Stimulated activated CD4-positive, alpha-beta T cell treated with anti-CD3 and anti-CD28 coated beads, Interleukin-1b, Interleukin-23, amount 100 ng/mL, for 48 hours (primary cell): ENCODE results near the gene ABCC8.

ENCODE experiments used
- DNase-seq: peaks from one replicate; pipeline ENCODE4 v3.0.0-alpha.2; 2020

The ABCC8 gene

GRCh38 chr11:17423533-17424310 is 52.9 kb downstream of the ABCC8 start:
- DNase-seq = no peak

- no peak for DNase-seq
These were observed 54.9 kb downstream of the ABCC8 start for GRCh38 chr11:17421781-17422180.

- no peak for DNase-seq
These were observed 58.1 kb downstream of the ABCC8 start for GRCh38 chr11:17418444-17419081.

- DNase-seq = no peak
These were observed 60.2 kb downstream of the ABCC8 start for GRCh38 chr11:17416492-17416891.

- DNase-seq = no peak
These were observed 61.0 kb downstream of the ABCC8 start for GRCh38 chr11:17415523-17416104.

- DNase-seq = no peak
These were observed 61.7 kb downstream of the ABCC8 start for GRCh38 chr11:17414992-17415391.

GRCh38 chr11:17414317-17414737 is 62.3 kb downstream of the ABCC8 start:
- DNase-seq = no peak

GRCh38 chr11:17413414-17414316 is 63.0 kb downstream of the ABCC8 start:
- DNase-seq = no peak

GRCh38 chr11:17412488-17413180 is 64.0 kb downstream of the ABCC8 start:
- DNase-seq = no peak

GRCh38 chr11:17411418-17411817 is 65.2 kb downstream of the ABCC8 start:
- no peak for DNase-seq

GRCh38 chr11:17410606-17411379 is 65.9 kb downstream of the ABCC8 start:
- DNase-seq = no peak

- no peak for DNase-seq
These were observed 68.0 kb downstream of the ABCC8 start for GRCh38 chr11:17408641-17409040.

- DNase-seq = no peak
These were observed 68.6 kb downstream of the ABCC8 start for GRCh38 chr11:17408026-17408425.

GRCh38 chr11:17407575-17407974 is 69.1 kb downstream of the ABCC8 start:
- no peak for DNase-seq

GRCh38 chr11:17406818-17407149 is 69.9 kb downstream of the ABCC8 start:
- no peak for DNase-seq

- no peak for DNase-seq
These were observed 70.4 kb downstream of the ABCC8 start for GRCh38 chr11:17406082-17406817.

GRCh38 chr11:17405232-17406005 is 71.2 kb downstream of the ABCC8 start:
- DNase-seq = no peak

- no peak for DNase-seq
These were observed 72.5 kb downstream of the ABCC8 start for GRCh38 chr11:17403980-17404759.

- no peak for DNase-seq
These were observed 74.2 kb downstream of the ABCC8 start for GRCh38 chr11:17402486-17402885.
